ENCODE data around the gene USP46.

DNA sequence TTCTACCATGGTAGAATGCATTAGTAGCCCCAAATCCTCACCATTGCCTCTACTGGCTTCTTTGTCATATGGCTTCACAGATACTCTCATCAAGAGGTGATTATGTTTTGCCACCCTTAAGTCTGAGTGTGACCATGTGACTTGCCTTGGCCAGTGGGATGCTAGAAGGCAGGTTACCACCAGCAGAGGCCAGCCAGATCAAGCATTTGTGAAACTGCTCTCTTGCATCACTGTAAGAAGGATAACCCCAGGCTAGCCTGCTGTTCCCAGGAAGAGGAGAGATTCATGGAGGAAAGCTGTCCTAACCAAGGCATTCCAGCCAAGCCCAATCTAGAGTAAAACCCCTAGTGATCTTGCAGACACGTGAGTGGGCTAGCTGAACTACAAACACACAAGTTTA is 46.8 kb downstream of the USP46 start:
- TF ChIP-seq, protein P1, sequence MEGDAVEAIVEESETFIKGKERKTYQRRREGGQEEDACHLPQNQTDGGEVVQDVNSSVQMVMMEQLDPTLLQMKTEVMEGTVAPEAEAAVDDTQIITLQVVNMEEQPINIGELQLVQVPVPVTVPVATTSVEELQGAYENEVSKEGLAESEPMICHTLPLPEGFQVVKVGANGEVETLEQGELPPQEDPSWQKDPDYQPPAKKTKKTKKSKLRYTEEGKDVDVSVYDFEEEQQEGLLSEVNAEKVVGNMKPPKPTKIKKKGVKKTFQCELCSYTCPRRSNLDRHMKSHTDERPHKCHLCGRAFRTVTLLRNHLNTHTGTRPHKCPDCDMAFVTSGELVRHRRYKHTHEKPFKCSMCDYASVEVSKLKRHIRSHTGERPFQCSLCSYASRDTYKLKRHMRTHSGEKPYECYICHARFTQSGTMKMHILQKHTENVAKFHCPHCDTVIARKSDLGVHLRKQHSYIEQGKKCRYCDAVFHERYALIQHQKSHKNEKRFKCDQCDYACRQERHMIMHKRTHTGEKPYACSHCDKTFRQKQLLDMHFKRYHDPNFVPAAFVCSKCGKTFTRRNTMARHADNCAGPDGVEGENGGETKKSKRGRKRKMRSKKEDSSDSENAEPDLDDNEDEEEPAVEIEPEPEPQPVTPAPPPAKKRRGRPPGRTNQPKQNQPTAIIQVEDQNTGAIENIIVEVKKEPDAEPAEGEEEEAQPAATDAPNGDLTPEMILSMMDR (IDR thresholded peaks at IDR 0.05; ENCODE audit: insufficient read depth, low read depth, low read length), result no peak
- no peak for TF ChIP-seq EZH2 (IDR thresholded peaks at IDR 0.05; ENCODE audit: insufficient read depth, low read length)

Data from astrocyte (in vitro differentiated cells and primary cell).